ENCODE measurements around the gene YTHDC1. TPM values are rescaled to one million over a fixed set of nuclear protein-coding genes. Genes with fewer than 3 reads are reported as not detected.

YTHDC1 gene
- total RNA-seq, 1 experiment from 2014 or later: 68.9 TPM

DNA sequence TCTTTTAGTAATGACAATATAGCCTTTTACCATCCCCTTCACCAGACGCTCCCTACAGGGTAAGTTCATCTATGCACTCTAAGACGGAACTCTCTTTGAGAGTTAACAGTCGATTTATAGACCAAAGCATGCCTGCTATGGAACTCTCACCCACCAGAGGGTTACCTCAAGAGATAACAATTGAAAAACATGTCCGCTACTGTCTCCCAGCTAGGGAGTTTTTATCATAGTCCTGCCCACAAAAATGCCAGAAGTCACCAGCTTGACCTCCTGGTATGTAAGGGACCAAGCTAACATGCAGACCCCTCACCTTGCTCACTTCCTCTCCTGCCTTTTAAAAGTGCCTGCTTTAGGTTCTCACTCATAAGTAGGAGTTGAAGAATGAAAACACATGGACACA lies 16.7 kb upstream of the YTHDC1 start:
- intact Hi-C loops (cut with micrococcal nuclease): no loop called here
- DNase-seq (ENCODE audit: low read depth, low spot score): no peak
- Histone ChIP-seq H3K4me1 (ENCODE audit: control insufficient read depth in 1 of 2, insufficient read depth in 2 of 2, low read length in 2 of 2) (peaks cover 6 to 27% of the 10 kb centered on the region in 2 experiments), H3K27me3 (ENCODE audit: insufficient read depth, low read length) (no peaks in the 10 kb centered on the region), H3K36me3 (ENCODE audit: control insufficient read depth in 1 of 2, insufficient read depth in 2 of 2, low read length in 2 of 2) (no peaks in the 10 kb centered on the region), H3K9me3 (ENCODE audit: control insufficient read depth in 1 of 2, insufficient read depth in 1 of 2, low read depth in 1 of 2, low read length in 2 of 2) (no peaks in the 10 kb centered on the region), H4K20me1 (ENCODE audit: insufficient read depth) (no peaks in the 10 kb centered on the region), H2AFZ (ENCODE audit: low read depth, low read length, poor library complexity, severe bottlenecking) (no peak overlapping the region), H3K27ac (ENCODE audit: low read depth, low read length) (no peak overlapping the region), H3K79me2 (ENCODE audit: insufficient read depth, low read length) (no peaks in the 10 kb centered on the region), H3K4me3 (replicated peaks in 1 of 2; ENCODE audit: low read depth in 1 of 2, low read length in 2 of 2) (no peak overlapping the region), H3K4me2 (ENCODE audit: low read length) (no peak overlapping the region), H3K9ac (ENCODE audit: low read length) (no peak overlapping the region), H3K9me2 (ENCODE audit: insufficient read depth) (no peaks in the 10 kb centered on the region)
- ChIA-PET POLR2A (no interaction called here), CTCF (interaction anchor here (2.0 kb wide), 1 partner anchor 9 kb away, joined by 6 read pairs; no protein-coding TSS in a partner anchor), RAD21 (ENCODE audit: low non-redundant PET in 1 of 2, low total read pairs in 2 of 2, uncharacterized antibody in 2 of 2, unreplicated experiment in 2 of 2) (no interaction called here)
- no TSS peak for BruUV-seq (replicated peaks)
- ATAC-seq: no peak
- TF ChIP-seq YY1 (IDR thresholded peaks at IDR 0.05; ENCODE audit: extremely low read depth, insufficient replicate concordance, low read depth, low read length) (no peak), EZH2 (IDR thresholded peaks at IDR 0.05) (no peak), SRF (IDR thresholded peaks at IDR 0.05; ENCODE audit: low read depth) (no peak)
- TF ChIP-seq, protein P1, sequence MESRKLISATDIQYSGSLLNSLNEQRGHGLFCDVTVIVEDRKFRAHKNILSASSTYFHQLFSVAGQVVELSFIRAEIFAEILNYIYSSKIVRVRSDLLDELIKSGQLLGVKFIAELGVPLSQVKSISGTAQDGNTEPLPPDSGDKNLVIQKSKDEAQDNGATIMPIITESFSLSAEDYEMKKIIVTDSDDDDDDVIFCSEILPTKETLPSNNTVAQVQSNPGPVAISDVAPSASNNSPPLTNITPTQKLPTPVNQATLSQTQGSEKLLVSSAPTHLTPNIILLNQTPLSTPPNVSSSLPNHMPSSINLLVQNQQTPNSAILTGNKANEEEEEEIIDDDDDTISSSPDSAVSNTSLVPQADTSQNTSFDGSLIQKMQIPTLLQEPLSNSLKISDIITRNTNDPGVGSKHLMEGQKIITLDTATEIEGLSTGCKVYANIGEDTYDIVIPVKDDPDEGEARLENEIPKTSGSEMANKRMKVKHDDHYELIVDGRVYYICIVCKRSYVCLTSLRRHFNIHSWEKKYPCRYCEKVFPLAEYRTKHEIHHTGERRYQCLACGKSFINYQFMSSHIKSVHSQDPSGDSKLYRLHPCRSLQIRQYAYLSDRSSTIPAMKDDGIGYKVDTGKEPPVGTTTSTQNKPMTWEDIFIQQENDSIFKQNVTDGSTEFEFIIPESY (IDR thresholded peaks at IDR 0.05; ENCODE audit: extremely low read depth, insufficient replicate concordance, low read length): no peak

DNA sequence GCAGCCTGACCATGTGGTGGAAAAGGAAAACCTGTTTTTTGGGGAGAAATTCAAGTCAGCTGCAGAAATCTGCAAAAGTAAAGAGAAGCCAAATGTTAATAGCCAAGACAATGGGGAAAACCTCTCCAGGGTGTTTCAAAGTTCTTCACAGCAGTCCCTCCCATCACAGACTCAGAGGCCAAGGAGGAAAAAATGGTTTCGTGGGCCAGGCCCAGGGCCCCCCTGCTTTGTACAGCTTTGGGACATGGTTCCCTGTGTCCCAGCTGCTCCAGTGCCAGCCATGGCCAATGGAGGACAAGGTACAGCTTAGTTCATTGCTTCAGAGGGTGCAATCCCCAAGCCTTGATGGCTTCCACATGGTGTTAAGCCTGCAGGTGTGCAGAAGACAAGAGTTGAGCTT lies 15.2 kb upstream of the YTHDC1 start:
- Histone ChIP-seq H3K27me3 (ENCODE audit: insufficient read depth, low read length) (no peaks in the 10 kb centered on the region), H3K9me3 (ENCODE audit: control insufficient read depth in 1 of 2, insufficient read depth in 1 of 2, low read depth in 1 of 2, low read length in 2 of 2) (no peaks in the 10 kb centered on the region), H4K20me1 (ENCODE audit: insufficient read depth) (no peaks in the 10 kb centered on the region), H3K4me3 (replicated peaks in 1 of 2; ENCODE audit: low read depth in 1 of 2, low read length in 2 of 2) (no peak overlapping the region), H2AFZ (ENCODE audit: low read depth, low read length, poor library complexity, severe bottlenecking) (no peak overlapping the region), H3K36me3 (ENCODE audit: control insufficient read depth in 1 of 2, insufficient read depth in 2 of 2, low read length in 2 of 2) (no peaks in the 10 kb centered on the region), H3K9me2 (ENCODE audit: insufficient read depth) (no peaks in the 10 kb centered on the region), H3K9ac (ENCODE audit: low read length) (no peak overlapping the region), H3K4me1 (ENCODE audit: control insufficient read depth in 1 of 2, insufficient read depth in 2 of 2, low read length in 2 of 2) (peaks cover 6 to 23% of the 10 kb centered on the region in 2 experiments), H3K4me2 (ENCODE audit: low read length) (no peak overlapping the region), H3K79me2 (ENCODE audit: insufficient read depth, low read length) (no peaks in the 10 kb centered on the region), H3K27ac (ENCODE audit: low read depth, low read length) (no peak overlapping the region)
- ATAC-seq (no peak), DNase-seq (ENCODE audit: low read depth, low spot score) (no peak)
- ChIA-PET RAD21 (ENCODE audit: low non-redundant PET in 1 of 2, low total read pairs in 2 of 2, uncharacterized antibody in 2 of 2, unreplicated experiment in 2 of 2) (no interaction called here), CTCF (interaction anchor here (2.0 kb wide), 1 partner anchor 11 kb away, joined by 6 read pairs; no protein-coding TSS in a partner anchor), POLR2A (no interaction called here)
- intact Hi-C loops (cut with micrococcal nuclease): no loop called here
- TF ChIP-seq POLR2A (IDR thresholded peaks at IDR 0.05; ENCODE audit: borderline replicate concordance, extremely low read depth, insufficient read depth, insufficient read length) (no peak), EZH2phosphoT487 (IDR thresholded peaks at IDR 0.05; ENCODE audit: borderline replicate concordance) (no peak), CEBPB (IDR thresholded peaks at IDR 0.05; ENCODE audit: low read depth) (no peak), ZFX (IDR thresholded peaks at IDR 0.05) (no peak), TCF7L2 (IDR thresholded peaks at IDR 0.05; ENCODE audit: borderline replicate concordance, extremely low read depth, insufficient read depth, insufficient read length) (no peak), SRF (IDR thresholded peaks at IDR 0.05; ENCODE audit: low read depth) (no peak)
- TF ChIP-seq, protein P2, sequence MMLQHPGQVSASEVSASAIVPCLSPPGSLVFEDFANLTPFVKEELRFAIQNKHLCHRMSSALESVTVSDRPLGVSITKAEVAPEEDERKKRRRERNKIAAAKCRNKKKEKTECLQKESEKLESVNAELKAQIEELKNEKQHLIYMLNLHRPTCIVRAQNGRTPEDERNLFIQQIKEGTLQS (IDR thresholded peaks at IDR 0.05): no peak
- no TSS peak for BruUV-seq (replicated peaks)

All from HCT116 (cell line).